ENCODE results near the gene SP1. TPM values are rescaled to one million over a fixed set of nuclear protein-coding genes. Genes with fewer than 3 reads are reported as not detected.
"Not testable (repeated sequence)": the region's sequence is repeated elsewhere in the genome, so short reads cannot be mapped to it uniquely, and the experiment has no call there.

SP1 gene
- total RNA-seq, 1 experiment from 2014 or later = 87.2 TPM

DNA sequence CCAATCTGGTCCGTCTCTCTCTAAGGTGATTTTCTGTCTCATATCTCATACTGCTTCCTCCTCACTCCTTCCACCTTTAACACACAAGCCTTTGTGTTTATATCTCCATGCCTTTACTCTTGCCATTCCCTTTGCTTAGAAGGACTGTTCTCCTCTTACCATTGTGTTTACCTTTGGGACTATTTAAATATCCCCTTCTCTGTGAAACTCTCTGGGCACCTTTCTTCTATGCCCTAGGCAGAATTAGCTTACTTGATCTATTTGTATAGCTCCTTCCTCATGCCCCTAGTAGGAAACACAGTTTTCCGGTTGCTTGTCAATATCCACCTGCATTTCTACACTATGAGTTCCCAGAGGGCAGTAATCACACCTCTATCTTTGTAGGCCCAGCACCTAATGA, 39.8 kb downstream of the SP1 start:
- H3K27ac Mint-ChIP-seq = peak overlapping the region; percentile 54
- ChIA-PET POLR2A (interaction anchor here (1.6 kb wide), 1 partner anchor 40 kb away, joined by 6 read pairs; the partner anchor contains the start of gene SP1), CTCF (interaction anchor here (1.3 to 5.6 kb wide), 4 partner anchors 66 to 99 kb away, joined by 3 to 113 read pairs (median 12); partner anchors contain the start of gene AAAS)
- peaks cover 30% of the 10 kb centered on the region for H3K4me1 Mint-ChIP-seq
- ATAC-seq (no peak), DNase-seq (ENCODE audit: low spot score) (no peak)
- no peaks in the 10 kb centered on the region for H3K36me3 Mint-ChIP-seq
- H3K4me3 Mint-ChIP-seq = no peak overlapping the region
- TF ChIP-seq ZNF121 (CRISPR knock-in tag; IDR thresholded peaks at IDR 0.05) (no peak), CBFB (CRISPR knock-in tag; IDR thresholded peaks at IDR 0.05; ENCODE audit: low read depth) (no peak), ZBTB21 (CRISPR knock-in tag; IDR thresholded peaks at IDR 0.05; ENCODE audit: borderline replicate concordance) (no peak), JUN (CRISPR knock-in tag; IDR thresholded peaks at IDR 0.05) (no peak), ZBTB43 (CRISPR knock-in tag; IDR thresholded peaks at IDR 0.05) (no peak), ZNF423 (CRISPR knock-in tag; IDR thresholded peaks at IDR 0.05) (no peak), RELA (CRISPR knock-in tag; IDR thresholded peaks at IDR 0.05; ENCODE audit: borderline replicate concordance) (no peak), CREB1 (CRISPR knock-in tag; IDR thresholded peaks at IDR 0.05) (no peak), TEAD4 (CRISPR knock-in tag; IDR thresholded peaks at IDR 0.05) (no peak), ZNF138 (CRISPR knock-in tag; conservative IDR thresholded peaks at IDR 0.05) (no peak), MXD4 (CRISPR knock-in tag; IDR thresholded peaks at IDR 0.05; ENCODE audit: borderline replicate concordance) (no peak), PREB (CRISPR knock-in tag; IDR thresholded peaks at IDR 0.05; ENCODE audit: borderline replicate concordance) (no peak)
- TF ChIP-seq, protein P1, sequence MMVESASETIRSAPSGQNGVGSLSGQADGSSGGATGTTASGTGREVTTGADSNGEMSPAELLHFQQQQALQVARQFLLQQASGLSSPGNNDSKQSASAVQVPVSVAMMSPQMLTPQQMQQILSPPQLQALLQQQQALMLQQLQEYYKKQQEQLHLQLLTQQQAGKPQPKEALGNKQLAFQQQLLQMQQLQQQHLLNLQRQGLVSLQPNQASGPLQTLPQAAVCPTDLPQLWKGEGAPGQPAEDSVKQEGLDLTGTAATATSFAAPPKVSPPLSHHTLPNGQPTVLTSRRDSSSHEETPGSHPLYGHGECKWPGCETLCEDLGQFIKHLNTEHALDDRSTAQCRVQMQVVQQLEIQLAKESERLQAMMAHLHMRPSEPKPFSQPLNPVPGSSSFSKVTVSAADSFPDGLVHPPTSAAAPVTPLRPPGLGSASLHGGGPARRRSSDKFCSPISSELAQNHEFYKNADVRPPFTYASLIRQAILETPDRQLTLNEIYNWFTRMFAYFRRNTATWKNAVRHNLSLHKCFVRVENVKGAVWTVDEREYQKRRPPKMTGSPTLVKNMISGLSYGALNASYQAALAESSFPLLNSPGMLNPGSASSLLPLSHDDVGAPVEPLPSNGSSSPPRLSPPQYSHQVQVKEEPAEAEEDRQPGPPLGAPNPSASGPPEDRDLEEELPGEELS (CRISPR knock-in tag; IDR thresholded peaks at IDR 0.05) = no peak
- TF ChIP-seq, protein P2, sequence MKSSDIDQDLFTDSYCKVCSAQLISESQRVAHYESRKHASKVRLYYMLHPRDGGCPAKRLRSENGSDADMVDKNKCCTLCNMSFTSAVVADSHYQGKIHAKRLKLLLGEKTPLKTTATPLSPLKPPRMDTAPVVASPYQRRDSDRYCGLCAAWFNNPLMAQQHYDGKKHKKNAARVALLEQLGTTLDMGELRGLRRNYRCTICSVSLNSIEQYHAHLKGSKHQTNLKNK (CRISPR knock-in tag; IDR thresholded peaks at IDR 0.05) = no peak
- H3K27me3 Mint-ChIP-seq (ENCODE audit: low read depth) = no peaks in the 10 kb centered on the region
- no peaks in the 10 kb centered on the region for H3K9me3 Mint-ChIP-seq

DNA sequence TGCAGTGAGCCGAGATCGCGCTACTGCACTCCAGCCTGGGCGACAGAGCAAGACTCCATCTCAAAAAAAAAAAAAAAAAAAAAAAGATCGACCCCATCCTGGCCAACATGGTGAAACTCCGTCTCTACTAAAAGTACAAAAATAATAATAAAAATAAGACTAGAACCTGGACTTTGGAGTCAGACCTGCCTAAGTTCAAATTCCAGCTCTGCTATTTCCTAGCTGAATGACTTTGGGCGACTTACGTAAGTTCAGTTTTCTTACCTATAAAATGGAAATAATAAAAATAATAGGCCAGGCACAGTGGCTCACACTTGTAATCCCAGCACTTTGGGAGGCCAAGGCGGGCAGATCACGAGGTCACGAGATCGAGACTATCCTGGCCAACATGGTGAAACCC, 42.3 kb downstream of the SP1 start:
- H3K4me1 Mint-ChIP-seq = peaks cover 13% of the 10 kb centered on the region
- POLR2A ChIA-PET; ATAC-seq; H3K4me3 Mint-ChIP-seq; H3K9me3 Mint-ChIP-seq; H3K27ac Mint-ChIP-seq; DNase-seq (ENCODE audit: low spot score); H3K36me3 Mint-ChIP-seq; H3K27me3 Mint-ChIP-seq (ENCODE audit: low read depth): not testable (repeated sequence)
- CTCF ChIA-PET = interaction anchor here (0.6 to 5.6 kb wide), 9 partner anchors 28 to 1143 kb away, joined by 3 to 113 read pairs (median 18); partner anchors contain the start of genes AAAS and SP1

DNA sequence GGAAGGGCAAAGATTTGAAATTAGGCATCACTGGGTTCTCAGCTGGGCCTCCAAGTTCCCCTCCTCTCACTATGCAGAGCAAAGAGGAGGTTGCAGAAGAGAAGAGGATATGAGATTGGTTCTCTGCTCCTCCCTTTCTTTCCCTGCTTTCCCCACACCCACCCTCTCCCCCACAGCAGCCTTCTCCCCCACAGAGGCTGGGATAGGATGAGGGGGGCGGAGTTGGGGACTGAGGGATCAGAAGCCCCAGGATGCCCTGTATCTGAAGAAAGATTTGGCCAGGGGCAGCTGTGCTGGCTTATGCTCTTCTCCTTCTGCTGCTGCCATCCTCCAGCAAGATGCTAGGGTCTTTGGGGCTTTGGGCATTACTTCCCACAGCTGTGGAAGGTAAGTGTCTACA, 43.6 kb downstream of the SP1 start, which contains the start of gene AMHR2:
TSS of gene AMHR2 (plus strand) at position 259 of the 400 bp plus-strand sequence. CDS start at position 339, 80 bp downstream.
- H3K27ac Mint-ChIP-seq = no peak within 1 kb of the TSS
- no peaks in the 10 kb centered on the region for H3K36me3 Mint-ChIP-seq
- H3K4me3 Mint-ChIP-seq = no peak within 1 kb of the TSS
- no peak for DNase-seq (ENCODE audit: low spot score)
- ChIA-PET POLR2A (interaction anchor here (0.5 kb wide), 2 partner anchors 75 to 209 kb away, joined by 3 to 4 read pairs; no protein-coding TSS in a partner anchor), CTCF (interaction anchor here (1.2 to 5.6 kb wide), 4 partner anchors 53 to 102 kb away, joined by 4 to 113 read pairs (median 24); partner anchors contain the start of gene AAAS)
- no peak for ATAC-seq
- no peaks in the 10 kb centered on the region for H3K27me3 Mint-ChIP-seq (ENCODE audit: low read depth)
- no peaks in the 10 kb centered on the region for H3K9me3 Mint-ChIP-seq
- H3K4me1 Mint-ChIP-seq = peaks cover 13% of the 10 kb centered on the region
- no peak for TF ChIP-seq CREM (CRISPR knock-in tag; IDR thresholded peaks at IDR 0.05)
- TF ChIP-seq, protein P3, sequence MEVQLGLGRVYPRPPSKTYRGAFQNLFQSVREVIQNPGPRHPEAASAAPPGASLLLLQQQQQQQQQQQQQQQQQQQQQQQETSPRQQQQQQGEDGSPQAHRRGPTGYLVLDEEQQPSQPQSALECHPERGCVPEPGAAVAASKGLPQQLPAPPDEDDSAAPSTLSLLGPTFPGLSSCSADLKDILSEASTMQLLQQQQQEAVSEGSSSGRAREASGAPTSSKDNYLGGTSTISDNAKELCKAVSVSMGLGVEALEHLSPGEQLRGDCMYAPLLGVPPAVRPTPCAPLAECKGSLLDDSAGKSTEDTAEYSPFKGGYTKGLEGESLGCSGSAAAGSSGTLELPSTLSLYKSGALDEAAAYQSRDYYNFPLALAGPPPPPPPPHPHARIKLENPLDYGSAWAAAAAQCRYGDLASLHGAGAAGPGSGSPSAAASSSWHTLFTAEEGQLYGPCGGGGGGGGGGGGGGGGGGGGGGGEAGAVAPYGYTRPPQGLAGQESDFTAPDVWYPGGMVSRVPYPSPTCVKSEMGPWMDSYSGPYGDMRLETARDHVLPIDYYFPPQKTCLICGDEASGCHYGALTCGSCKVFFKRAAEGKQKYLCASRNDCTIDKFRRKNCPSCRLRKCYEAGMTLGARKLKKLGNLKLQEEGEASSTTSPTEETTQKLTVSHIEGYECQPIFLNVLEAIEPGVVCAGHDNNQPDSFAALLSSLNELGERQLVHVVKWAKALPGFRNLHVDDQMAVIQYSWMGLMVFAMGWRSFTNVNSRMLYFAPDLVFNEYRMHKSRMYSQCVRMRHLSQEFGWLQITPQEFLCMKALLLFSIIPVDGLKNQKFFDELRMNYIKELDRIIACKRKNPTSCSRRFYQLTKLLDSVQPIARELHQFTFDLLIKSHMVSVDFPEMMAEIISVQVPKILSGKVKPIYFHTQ (CRISPR knock-in tag; IDR thresholded peaks at IDR 0.05) = no peak
- no peak for TF ChIP-seq ELF4 (CRISPR knock-in tag; IDR thresholded peaks at IDR 0.05; ENCODE audit: low read depth)
- TF ChIP-seq FOXK1 (CRISPR knock-in tag; IDR thresholded peaks at IDR 0.05) = no peak
- TF ChIP-seq, protein P4, sequence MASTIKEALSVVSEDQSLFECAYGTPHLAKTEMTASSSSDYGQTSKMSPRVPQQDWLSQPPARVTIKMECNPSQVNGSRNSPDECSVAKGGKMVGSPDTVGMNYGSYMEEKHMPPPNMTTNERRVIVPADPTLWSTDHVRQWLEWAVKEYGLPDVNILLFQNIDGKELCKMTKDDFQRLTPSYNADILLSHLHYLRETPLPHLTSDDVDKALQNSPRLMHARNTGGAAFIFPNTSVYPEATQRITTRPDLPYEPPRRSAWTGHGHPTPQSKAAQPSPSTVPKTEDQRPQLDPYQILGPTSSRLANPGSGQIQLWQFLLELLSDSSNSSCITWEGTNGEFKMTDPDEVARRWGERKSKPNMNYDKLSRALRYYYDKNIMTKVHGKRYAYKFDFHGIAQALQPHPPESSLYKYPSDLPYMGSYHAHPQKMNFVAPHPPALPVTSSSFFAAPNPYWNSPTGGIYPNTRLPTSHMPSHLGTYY (CRISPR knock-in tag; IDR thresholded peaks at IDR 0.05) = no peak
- no peak for TF ChIP-seq ZNF317 (CRISPR knock-in tag; IDR thresholded peaks at IDR 0.05; ENCODE audit: borderline replicate concordance, low read depth)
- no peak for TF ChIP-seq FOXP1 (CRISPR knock-in tag; IDR thresholded peaks at IDR 0.05; ENCODE audit: borderline replicate concordance)
- no peak for TF ChIP-seq ZNF219 (CRISPR knock-in tag; IDR thresholded peaks at IDR 0.05; ENCODE audit: borderline replicate concordance)
- no peak for TF ChIP-seq FOXJ3 (CRISPR knock-in tag; IDR thresholded peaks at IDR 0.05; ENCODE audit: borderline replicate concordance)
